Neuronal stem cell (in vitro differentiated cells): ENCODE measurements around the gene XK.
A peak's percentile ranks its signal among the peaks of the same experiment; 100 is the strongest.

Source experiments
- DNase-seq: peaks from one replicate; pipeline ENCODE4 v3.0.0-alpha.2; 2013; ENCODE audit warnings: low spot score
- H2AFZ ChIP-seq: one replicate; pipeline ENCODE4 v1.6.1; 2013; ENCODE audit warnings: mild to moderate bottlenecking, low read length, inconsistent platforms
- H2AK5ac ChIP-seq: 2 replicates; pipeline ENCODE4 v1.6.1; 2013; ENCODE audit warnings: low read depth, mild to moderate bottlenecking, inconsistent platforms, low read length, moderate library complexity, mixed read lengths
- H2BK120ac ChIP-seq: 2 replicates; pipeline ENCODE4 v1.6.1; 2013; ENCODE audit warnings: low read depth, mild to moderate bottlenecking, inconsistent platforms, low read length, moderate library complexity, mixed read lengths
- H2BK12ac ChIP-seq: one replicate; pipeline ENCODE4 v1.6.1; 2013; ENCODE audit warnings: low read length, inconsistent platforms
- H2BK15ac ChIP-seq: 2 replicates; pipeline ENCODE4 v1.6.1; 2013; ENCODE audit warnings: mild to moderate bottlenecking, low read length, inconsistent platforms, mixed read lengths
- H2BK5ac ChIP-seq: one replicate; pipeline ENCODE4 v1.6.1; 2013; ENCODE audit warnings: inconsistent platforms, mild to moderate bottlenecking, low read length, moderate library complexity
- H3K14ac ChIP-seq: one replicate; pipeline ENCODE4 v1.6.1; 2013; ENCODE audit warnings: low read length, inconsistent platforms
- H3K18ac ChIP-seq: 2 replicates; pipeline ENCODE4 v1.6.1; 2013; ENCODE audit warnings: low read length, inconsistent platforms
- H3K23ac ChIP-seq: 2 replicates; pipeline ENCODE4 v1.6.1; 2013; ENCODE audit warnings: low read depth, mild to moderate bottlenecking, mixed read lengths, low read length, inconsistent platforms; ENCODE audit not compliant: poor library complexity
- H3K27ac ChIP-seq: replicated peaks from 3 replicates; pipeline ENCODE4 v1.5.1; 2013; ENCODE audit warnings: low read length, inconsistent platforms
- H3K27me3 ChIP-seq, 3 experiments: 2 replicates each; pipeline ENCODE4 v1.6.1; 2013; ENCODE audit warnings: low read length in 3 of 3, mild to moderate bottlenecking in 2 of 3, inconsistent platforms in 1 of 3, low read depth in 1 of 3, mixed read lengths in 1 of 3, moderate library complexity in 1 of 3; ENCODE audit not compliant: control insufficient read depth in 3 of 3, insufficient read depth in 3 of 3
- H3K36me3 ChIP-seq, 2 donors: replicated peaks in 1 of 2; 2 replicates each; pipeline ENCODE4 v1.6.1; 2013; ENCODE audit warnings: low read length in 2 of 2; ENCODE audit not compliant: control insufficient read depth in 2 of 2, insufficient read depth in 2 of 2
- H3K4ac ChIP-seq: 2 replicates; pipeline ENCODE4 v1.6.1; 2013; ENCODE audit warnings: inconsistent platforms, mild to moderate bottlenecking, low read length, moderate library complexity
- H3K4me1 ChIP-seq, 2 donors: 1 replicate in 1 of 2; 2 replicates in 1 of 2; pipeline ENCODE4 v1.6.1; 2013; ENCODE audit warnings: low read length in 2 of 2, low read depth in 1 of 2; ENCODE audit not compliant: control insufficient read depth in 2 of 2, insufficient read depth in 1 of 2
- H3K4me2 ChIP-seq: one replicate; pipeline ENCODE4 v1.6.1; 2013; ENCODE audit warnings: mild to moderate bottlenecking, low read length, inconsistent platforms; ENCODE audit not compliant: insufficient read depth, poor library complexity, severe bottlenecking
- H3K4me3 ChIP-seq, 2 donors: 2 replicates each; pipeline ENCODE4 v1.5.1; 2013; ENCODE audit warnings: low read length in 2 of 2, mild to moderate bottlenecking in 2 of 2, inconsistent platforms in 1 of 2, moderate library complexity in 1 of 2
- H3K79me1 ChIP-seq: one replicate; pipeline ENCODE4 v1.6.1; 2013; ENCODE audit warnings: low read depth, mild to moderate bottlenecking, inconsistent platforms, low read length, moderate library complexity
- H3K9ac ChIP-seq: one replicate; pipeline ENCODE4 v1.6.1; 2013; ENCODE audit warnings: mild to moderate bottlenecking, low read depth, low read length, inconsistent platforms; ENCODE audit not compliant: poor library complexity
- H3K9me3 ChIP-seq, 2 donors: replicated peaks in 1 of 2; 2 replicates each; pipeline versions ENCODE3 to v1.6.1; 2013; ENCODE audit warnings: low read length in 2 of 2, mild to moderate bottlenecking in 2 of 2, inconsistent platforms in 1 of 2, low read depth in 1 of 2, mixed read lengths in 1 of 2, moderate library complexity in 1 of 2; ENCODE audit not compliant: control insufficient read depth in 2 of 2, insufficient read depth in 1 of 2
- H4K8ac ChIP-seq: one replicate; pipeline ENCODE4 v1.6.1; 2013; ENCODE audit warnings: low read depth, mild to moderate bottlenecking, inconsistent platforms, low read length, moderate library complexity
- H4K91ac ChIP-seq: one replicate; pipeline ENCODE4 v1.6.1; 2013; ENCODE audit warnings: low read length, low read depth, mild to moderate bottlenecking, inconsistent platforms; ENCODE audit not compliant: poor library complexity
- WGBS, 2 donors: extraction: QIAGEN DNeasy Blood & Tissue Kit; methylation state at CpG; one replicate each; pipeline ENCODE4 v1.1.7; 2013; ENCODE audit warnings: missing lambda C conversion rate in 2 of 2, mixed read lengths in 1 of 2; ENCODE audit not compliant: insufficient read length in 2 of 2, insufficient replicate concordance in 1 of 2; ENCODE audit errors: extremely low coverage in 2 of 2; 5-methylcytosine and 5-hydroxymethylcytosine counted together

The XK gene

DNA sequence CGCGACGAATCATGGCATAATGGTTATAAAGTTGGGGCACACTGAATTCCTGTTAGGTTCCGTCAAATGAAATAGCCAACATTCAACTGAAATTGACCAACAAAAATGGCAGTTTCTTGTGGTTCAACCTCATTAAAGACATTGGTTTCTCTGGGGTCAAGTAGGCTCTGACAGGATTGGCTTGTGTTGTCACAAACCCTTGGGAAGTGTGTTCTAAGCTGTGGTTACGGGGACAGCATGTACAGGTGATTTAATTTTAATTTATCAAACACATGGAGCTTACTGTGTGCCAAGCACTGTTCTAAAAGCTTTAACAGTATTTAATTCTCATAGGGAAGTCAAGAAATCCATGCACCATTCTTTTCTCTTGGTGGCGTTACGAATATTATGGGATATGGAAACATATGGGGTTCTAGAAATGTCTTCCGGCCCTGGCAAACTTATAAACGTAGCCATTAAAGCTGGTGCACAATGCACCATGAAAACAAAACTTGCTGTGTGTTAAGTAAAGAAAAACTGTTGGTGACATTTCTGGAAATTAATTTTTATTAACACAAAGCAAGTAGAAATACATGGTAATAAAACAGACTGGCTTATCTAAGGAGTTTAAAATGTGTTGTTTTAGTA, 891 bp downstream of the XK start:
- Histone ChIP-seq H3K14ac (no peak overlapping the region), H2AK5ac (no peak overlapping the region), H3K4me3 (no peak overlapping the region), H3K27me3 (peaks cover 0 to 17% (median 8%) of the 10 kb centered on the region in 3 experiments), H2BK5ac (no peak overlapping the region), H2BK15ac (no peak overlapping the region), H4K91ac (no peak overlapping the region), H3K23ac (no peak overlapping the region), H2AFZ (no peak overlapping the region), H3K27ac (no peak overlapping the region), H3K36me3 (no peaks in the 10 kb centered on the region), H3K9ac (no peak overlapping the region), H3K9me3 (no peaks in the 10 kb centered on the region), H4K8ac (no peak overlapping the region), H3K79me1 (no peaks in the 10 kb centered on the region), H3K4me1 (no peaks in the 10 kb centered on the region), H3K4ac (no peak overlapping the region), H2BK12ac (no peak overlapping the region), H3K4me2 (peak overlapping the region; percentile 11), H3K18ac (no peak overlapping the region), H2BK120ac (peak overlapping the region; percentile 81)
- no CpG with 5 or more reads among the region's 9 CpGs for WGBS, 2 donors
- DNase-seq = no peak

DNA sequence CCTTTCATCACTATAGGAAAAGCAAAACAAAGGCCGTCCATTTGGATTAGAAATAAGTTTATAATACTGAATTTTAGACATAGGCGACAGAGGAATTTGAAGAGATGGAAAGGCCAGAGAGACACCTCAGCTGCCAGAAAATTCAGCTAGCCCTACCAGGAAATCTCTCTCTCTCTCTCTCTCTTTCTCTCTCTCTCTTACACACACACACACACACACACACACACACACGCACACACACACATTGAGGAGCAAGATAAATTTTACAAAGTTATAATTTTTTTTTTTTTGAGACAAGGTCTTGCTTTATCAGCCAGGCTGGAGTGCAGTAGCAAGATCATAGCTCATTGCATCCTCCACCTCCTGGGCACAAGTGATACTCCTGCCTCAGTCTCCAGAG, 1.4 kb downstream of the XK start:
- Histone ChIP-seq H3K9ac (no peak overlapping the region), H3K4ac (no peak overlapping the region), H2BK5ac (no peak overlapping the region), H2AK5ac (no peak overlapping the region), H4K8ac (no peak overlapping the region), H3K4me1 (no peaks in the 10 kb centered on the region), H3K27ac (no peak overlapping the region), H2BK15ac (no peak overlapping the region), H3K23ac (no peak overlapping the region), H3K4me3 (no peak overlapping the region), H3K14ac (no peak overlapping the region), H3K4me2 (no peak overlapping the region), H3K27me3 (peaks cover 0 to 17% (median 8%) of the 10 kb centered on the region in 3 experiments), H4K91ac (no peak overlapping the region), H2BK120ac (no peak overlapping the region), H2BK12ac (no peak overlapping the region), H2AFZ (no peak overlapping the region), H3K9me3 (no peaks in the 10 kb centered on the region), H3K18ac (no peak overlapping the region), H3K79me1 (no peaks in the 10 kb centered on the region), H3K36me3 (no peaks in the 10 kb centered on the region)
- no CpG with 5 or more reads among the region's 3 CpGs for WGBS, 2 donors
- DNase-seq = no peak

- Histone ChIP-seq H3K4ac (no peak overlapping the region), H3K27me3 (peaks cover 0 to 12% (median 8%) of the 10 kb centered on the region in 3 experiments), H3K36me3 (no peaks in the 10 kb centered on the region), H2BK5ac (no peak overlapping the region), H4K8ac (no peak overlapping the region), H3K4me1 (no peaks in the 10 kb centered on the region), H2BK15ac (no peak overlapping the region), H3K23ac (no peak overlapping the region), H3K9ac (no peak overlapping the region), H3K9me3 (no peaks in the 10 kb centered on the region), H3K14ac (no peak overlapping the region), H2AK5ac (no peak overlapping the region), H3K27ac (no peak overlapping the region), H2AFZ (no peak overlapping the region), H4K91ac (no peak overlapping the region), H2BK12ac (no peak overlapping the region), H3K4me2 (no peak overlapping the region), H2BK120ac (no peak overlapping the region), H3K18ac (no peak overlapping the region), H3K79me1 (no peaks in the 10 kb centered on the region), H3K4me3 (no peak overlapping the region)
- DNase-seq = no peak
These were observed 4.5 kb downstream of the XK start for GRCh38 chrX:37690119-37690518.

DNA sequence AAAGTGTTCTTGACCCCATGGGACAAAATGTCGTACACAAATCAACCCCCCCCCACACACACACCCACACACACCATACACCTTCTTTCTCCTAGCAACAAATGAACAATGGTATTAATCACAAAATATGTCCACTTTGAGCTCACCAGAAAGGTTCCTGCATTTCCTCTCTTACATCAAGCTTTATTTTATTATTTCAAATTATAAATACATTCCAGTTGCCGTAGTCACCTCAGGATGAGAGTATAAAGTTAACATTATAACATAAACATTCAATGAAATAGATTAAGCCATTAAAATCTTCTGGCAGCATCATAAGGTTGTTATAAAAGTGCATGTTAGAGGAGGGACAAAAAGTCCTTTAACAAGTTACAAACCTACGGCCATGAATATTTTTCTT, 7.3 kb downstream of the XK start:
- no peak for DNase-seq
- Histone ChIP-seq H4K8ac (no peak overlapping the region), H3K9me3 (no peaks in the 10 kb centered on the region), H2BK15ac (no peak overlapping the region), H4K91ac (no peak overlapping the region), H2AK5ac (no peak overlapping the region), H3K4me2 (no peak overlapping the region), H3K18ac (no peak overlapping the region), H3K36me3 (no peaks in the 10 kb centered on the region), H3K79me1 (no peaks in the 10 kb centered on the region), H2AFZ (no peak overlapping the region), H2BK120ac (no peak overlapping the region), H3K4me3 (no peak overlapping the region), H3K14ac (no peak overlapping the region), H3K9ac (no peak overlapping the region), H3K23ac (no peak overlapping the region), H3K4ac (no peak overlapping the region), H3K27me3 (peaks cover 0 to 3% (median 0%) of the 10 kb centered on the region in 3 experiments), H3K4me1 (no peaks in the 10 kb centered on the region), H3K27ac (no peak overlapping the region), H2BK12ac (no peak overlapping the region), H2BK5ac (no peak overlapping the region)
- WGBS, 2 donors = no CpG with 5 or more reads among the region's 3 CpGs
